Stomach (tissue), 9 donors: ENCODE data around the gene ZC3H12C. TPM values are rescaled to one million over a fixed set of nuclear protein-coding genes. Genes with fewer than 3 reads are reported as not detected.

Source experiments
- DNase-seq, 2 donors: peaks; one replicate each; pipeline versions ENCODE4 v3.0.0 to v3.0.0-alpha.2; 2013 to 2019
- H3K27ac ChIP-seq, 5 donors: fragments of 200-600 bp in 4 of 5; sonication (generic) in 4 of 5; one replicate each; pipeline ENCODE4 v1.5.1; 2013 to 2019; ENCODE audit warnings: mild to moderate bottlenecking in 1 of 5, moderate library complexity in 1 of 5
- H3K27me3 ChIP-seq, 3 donors: fragments of 200-600 bp; sonication (generic); one replicate each; pipeline ENCODE4 v1.5.1; 2017 to 2019; ENCODE audit warnings: mixed run types in 1 of 3
- H3K36me3 ChIP-seq, 4 donors: fragments of 200-600 bp; sonication (generic); 1 replicate in 3 of 4; 2 replicates in 1 of 4; pipeline ENCODE4 v1.5.1; 2016 to 2019
- H3K4me1 ChIP-seq, 4 donors: fragments of 200-600 bp; sonication (generic); one replicate each; pipeline ENCODE4 v1.5.1; 2016 to 2019
- H3K4me3 ChIP-seq, 4 donors: fragments of 200-600 bp; sonication (generic) in 3 of 4; one replicate each; pipeline ENCODE4 v1.5.1; 2016 to 2019; ENCODE audit warnings: mild to moderate bottlenecking in 1 of 4
- H3K9me3 ChIP-seq, 4 donors: fragments of 200-600 bp; sonication (generic); one replicate each; pipeline ENCODE4 v1.5.1; 2016 to 2019
- EP300 ChIP-seq: sonication (generic); formaldehyde crosslinking; IDR thresholded peaks from one replicate; pipeline ENCODE4 v1.6.1; 2017; ENCODE audit warnings: antibody characterized with exemption
- POLR2A ChIP-seq, 4 donors: fragments of 450-650 bp; IDR thresholded peaks; one replicate each; pipeline ENCODE4 v1.6.1; 2016; ENCODE audit warnings: antibody characterized with exemption in 4 of 4, control low read depth in 2 of 4, mild to moderate bottlenecking in 1 of 4, moderate library complexity in 1 of 4
- POLR2AphosphoS5 ChIP-seq, 3 donors: sonication (generic); formaldehyde crosslinking; IDR thresholded peaks; one replicate each; pipeline ENCODE4 v1.6.1; 2016; ENCODE audit warnings: antibody characterized with exemption in 3 of 3
- WGBS, 5 donors: extraction: QIAGEN DNeasy Blood & Tissue Kit in 3 of 5; methylation state at CpG; one replicate each; pipeline versions ENCODE4 v1.1.5 to v1.1.7; 2013 to 2018; 5-methylcytosine and 5-hydroxymethylcytosine counted together
- intact Hi-C: fragments of 100-400 bp; cut with DNase I; formaldehyde crosslinking; loops from one replicate; pipeline ENCODE4 v1.15.1; 2023; ENCODE audit warnings: low total_unique reads
- polyA plus RNA-seq, 3 donors: library from polyadenylated mRNA; stranded (reverse); fragments of 200-250 nt; gene quantifications; one replicate each; pipeline ENCODE4 v1.2.3, GENCODE V29; 2013
- total RNA-seq, 5 donors: library from RNA; depleted of rRNA; stranded (reverse); fragments of >200 nt; gene quantifications; one replicate each; pipeline versions ENCODE4 v1.1.0 to v1.2.3, GENCODE V29; 2014 to 2016
- TF ChIP-seq, protein P1 (sequence below), 7 experiments: fragments of 450-650 bp in 4 of 7; fragments of 200-600 bp in 3 of 7; sonication (generic) in 3 of 7; IDR thresholded peaks; one replicate each; pipeline ENCODE4 v1.5.1; 2016 to 2019; ENCODE audit warnings: antibody characterized with exemption in 7 of 7, control low read depth in 2 of 7, mild to moderate bottlenecking in 1 of 7
- donor health status: healthy with polysubstance abuse.
- donor health status: Bipolar disorder and iron deficiency.
- donor health status: healthy.

Gene ZC3H12C
- total and polyA plus RNA-seq, 8 donors, result 1.3 to 23.2 (median 8.3) TPM

DNA sequence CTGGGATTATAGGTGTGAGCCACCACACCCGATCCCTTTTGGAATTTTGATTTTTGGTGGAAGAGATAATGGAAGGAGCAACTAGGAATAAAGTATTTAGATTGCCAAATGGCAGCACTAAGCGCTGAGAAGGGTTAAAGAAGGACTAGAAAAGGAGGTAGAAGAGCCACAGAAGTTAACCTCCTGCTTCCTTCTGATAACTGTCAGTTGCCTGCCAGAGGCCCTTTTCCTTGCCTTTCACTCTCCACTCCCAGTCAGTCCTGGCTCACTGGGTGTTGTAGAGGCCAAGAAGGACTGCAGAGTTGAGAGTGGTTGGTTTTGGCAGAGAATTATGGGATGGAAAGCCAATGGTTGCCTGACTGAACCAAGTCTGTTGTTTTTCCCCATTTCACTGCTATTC is 19.3 kb downstream of the ZC3H12C start:
- H3K27ac ChIP-seq, result no peak overlapping the region
- no peak overlapping the region for H3K4me3 ChIP-seq
- WGBS, 5 donors, result 75 to 92% (median 86%) methylated on average over 2 of the region's 2 CpGs
- peaks cover 0 to 14% (median 8%) of the 10 kb centered on the region in 4 donors for H3K36me3 ChIP-seq
- H3K4me1 ChIP-seq, result peaks cover 0 to 10% (median 0%) of the 10 kb centered on the region in 4 donors
- no peaks in the 10 kb centered on the region for H3K27me3 ChIP-seq
- DNase-seq, result no peak
- intact Hi-C loops, result no loop called here
- peaks cover 0 to 2% (median 0%) of the 10 kb centered on the region in 4 donors for H3K9me3 ChIP-seq
- TF ChIP-seq POLR2AphosphoS5 (IDR thresholded peaks at IDR 0.05), result no peak
- TF ChIP-seq POLR2A (IDR thresholded peaks at IDR 0.05), result no peak
- no peak for TF ChIP-seq EP300
- TF ChIP-seq, protein P1, sequence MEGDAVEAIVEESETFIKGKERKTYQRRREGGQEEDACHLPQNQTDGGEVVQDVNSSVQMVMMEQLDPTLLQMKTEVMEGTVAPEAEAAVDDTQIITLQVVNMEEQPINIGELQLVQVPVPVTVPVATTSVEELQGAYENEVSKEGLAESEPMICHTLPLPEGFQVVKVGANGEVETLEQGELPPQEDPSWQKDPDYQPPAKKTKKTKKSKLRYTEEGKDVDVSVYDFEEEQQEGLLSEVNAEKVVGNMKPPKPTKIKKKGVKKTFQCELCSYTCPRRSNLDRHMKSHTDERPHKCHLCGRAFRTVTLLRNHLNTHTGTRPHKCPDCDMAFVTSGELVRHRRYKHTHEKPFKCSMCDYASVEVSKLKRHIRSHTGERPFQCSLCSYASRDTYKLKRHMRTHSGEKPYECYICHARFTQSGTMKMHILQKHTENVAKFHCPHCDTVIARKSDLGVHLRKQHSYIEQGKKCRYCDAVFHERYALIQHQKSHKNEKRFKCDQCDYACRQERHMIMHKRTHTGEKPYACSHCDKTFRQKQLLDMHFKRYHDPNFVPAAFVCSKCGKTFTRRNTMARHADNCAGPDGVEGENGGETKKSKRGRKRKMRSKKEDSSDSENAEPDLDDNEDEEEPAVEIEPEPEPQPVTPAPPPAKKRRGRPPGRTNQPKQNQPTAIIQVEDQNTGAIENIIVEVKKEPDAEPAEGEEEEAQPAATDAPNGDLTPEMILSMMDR (IDR thresholded peaks at IDR 0.05), result no peak

DNA sequence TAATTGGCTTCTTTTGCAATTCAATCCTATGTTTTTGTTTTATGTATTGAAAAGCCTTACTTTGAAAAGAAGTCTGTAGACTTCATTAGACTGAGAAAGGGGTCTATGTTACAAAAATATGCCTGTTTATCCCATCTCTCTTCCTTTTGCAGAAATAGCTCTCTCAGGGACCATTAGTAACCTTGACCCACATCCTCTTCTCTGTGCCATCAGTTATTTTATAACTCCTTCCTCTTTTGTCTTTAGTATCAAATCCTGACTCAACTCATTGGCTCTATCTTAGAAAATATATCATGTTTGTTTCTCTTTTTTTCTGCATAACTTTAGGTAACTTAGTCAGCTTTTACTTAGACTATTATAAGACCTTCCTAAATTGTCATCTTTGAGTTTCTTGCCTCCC is 20.3 kb downstream of the ZC3H12C start:
- TF ChIP-seq, protein P1 (IDR thresholded peaks at IDR 0.05), result no peak
- no peak for TF ChIP-seq POLR2A (IDR thresholded peaks at IDR 0.05)
- peaks cover 0 to 14% (median 8%) of the 10 kb centered on the region in 4 donors for H3K36me3 ChIP-seq
- H3K4me1 ChIP-seq, result peaks cover 0 to 10% (median 0%) of the 10 kb centered on the region in 4 donors
- no peaks in the 10 kb centered on the region for H3K9me3 ChIP-seq
- H3K27ac ChIP-seq, result no peak overlapping the region
- H3K4me3 ChIP-seq, result no peak overlapping the region
- H3K27me3 ChIP-seq, result no peaks in the 10 kb centered on the region
- intact Hi-C loops, result no loop called here
- no peak for DNase-seq

GRCh38 chr11:110113973-110114372 is 20.8 kb downstream of the ZC3H12C start:
- H3K9me3 ChIP-seq, result no peaks in the 10 kb centered on the region
- WGBS, 5 donors, result 80 to 89% (median 84%) methylated on average over 4 of the region's 4 CpGs
- intact Hi-C loops, result no loop called here
- TF ChIP-seq POLR2A (IDR thresholded peaks at IDR 0.05), result no peak
- no peak for TF ChIP-seq POLR2AphosphoS5 (IDR thresholded peaks at IDR 0.05)
- TF ChIP-seq EP300, result no peak
- TF ChIP-seq, protein P1 (IDR thresholded peaks at IDR 0.05), result no peak
- H3K27me3 ChIP-seq, result no peaks in the 10 kb centered on the region
- peaks cover 0 to 10% (median 0%) of the 10 kb centered on the region in 4 donors for H3K4me1 ChIP-seq
- H3K36me3 ChIP-seq, result peaks cover 0 to 14% (median 8%) of the 10 kb centered on the region in 4 donors
- no peak overlapping the region for H3K4me3 ChIP-seq
- no peak overlapping the region for H3K27ac ChIP-seq
- no peak for DNase-seq

- Histone ChIP-seq H3K4me3 (no peak overlapping the region), H3K9me3 (no peaks in the 10 kb centered on the region), H3K27ac (no peak overlapping the region), H3K4me1 (peaks cover 5 to 13% (median 10%) of the 10 kb centered on the region in 4 donors), H3K27me3 (no peaks in the 10 kb centered on the region), H3K36me3 (peaks cover 0 to 14% (median 8%) of the 10 kb centered on the region in 4 donors)
- intact Hi-C loops, result no loop called here
- TF ChIP-seq, protein P1 (IDR thresholded peaks at IDR 0.05), result no peak
- TF ChIP-seq POLR2A (IDR thresholded peaks at IDR 0.05) (no peak), POLR2AphosphoS5 (IDR thresholded peaks at IDR 0.05) (no peak), EP300 (no peak)
- DNase-seq, result no peak
- WGBS, 5 donors, result 77 to 91% (median 83%) methylated on average over 2 of the region's 2 CpGs
Measured at GRCh38 chr11:110119317-110119716, 26.1 kb downstream of the ZC3H12C start.
